IMR-90 (cell line): Measurements from ENCODE around the gene PTCD2. TPM values are rescaled to one million over a fixed set of nuclear protein-coding genes. Genes with fewer than 3 reads are reported as not detected.

ENCODE experiments used
- ATAC-seq: fragments of 200-7000 bp; cut with Tn5 transposase; 2 replicates; pipeline ENCODE4 v1.9.1; 2020; ENCODE audit warnings: low read depth, mild to moderate bottlenecking, moderate library complexity
- BruUV-seq: library from RNA; stranded (reverse); fragments of 400-500 nt; replicated peaks from 2 replicates; lab custom pipeline; 2021; lab: Mats Ljungman, UMichigan
- CTCF ChIA-PET: fragments of 300-600 bp; formaldehyde crosslinking; extraction: SDS; loops from one replicate; lab custom pipeline; 2021; ENCODE audit warnings: antibody characterized with exemption; lab: Yijun Ruan, JAX
- POLR2A ChIA-PET: fragments of 300-600 bp; sonication (Branson Sonifier 250); formaldehyde crosslinking; loops from one replicate; lab custom pipeline; 2022; ENCODE audit warnings: antibody characterized with exemption; ENCODE audit not compliant: unreplicated experiment; lab: Charles Lee
- DNase-seq: peaks from one replicate; pipeline ENCODE4 v3.0.0; 2013
- H2AFZ ChIP-seq: replicated peaks from 2 replicates; pipeline ENCODE3; 2013; ENCODE audit warnings: low read length, mild to moderate bottlenecking; ENCODE audit not compliant: poor library complexity
- H2AK5ac ChIP-seq: 2 replicates; pipeline ENCODE4 v1.6.1; 2013; ENCODE audit warnings: low read depth, low read length, inconsistent platforms
- H2AK9ac ChIP-seq: replicated peaks from 2 replicates; pipeline ENCODE3; 2013; ENCODE audit warnings: mild to moderate bottlenecking, low read depth, low read length, moderate library complexity; ENCODE audit not compliant: poor library complexity
- H2BK120ac ChIP-seq: 2 replicates; pipeline ENCODE4 v1.6.1; 2013; ENCODE audit warnings: low read depth, low read length, inconsistent platforms
- H2BK15ac ChIP-seq: 3 replicates; pipeline ENCODE4 v1.6.1; 2013; ENCODE audit warnings: low read depth, low read length, inconsistent platforms
- H2BK20ac ChIP-seq: 2 replicates; pipeline ENCODE4 v1.6.1; 2013; ENCODE audit warnings: low read depth, mild to moderate bottlenecking, inconsistent platforms, low read length, moderate library complexity
- H2BK5ac ChIP-seq: 2 replicates; pipeline ENCODE4 v1.6.1; 2013; ENCODE audit warnings: mild to moderate bottlenecking, low read depth, low read length, inconsistent platforms; ENCODE audit not compliant: poor library complexity, severe bottlenecking
- H3K14ac ChIP-seq: replicated peaks from 2 replicates; pipeline ENCODE4 v1.6.1; 2013; ENCODE audit warnings: low read depth, low read length, inconsistent platforms
- H3K18ac ChIP-seq: 2 replicates; pipeline ENCODE4 v1.6.1; 2013; ENCODE audit warnings: low read depth, low read length, control low read depth
- H3K23ac ChIP-seq: 2 replicates; pipeline ENCODE4 v1.6.1; 2013; ENCODE audit warnings: low read depth, low read length, inconsistent platforms
- H3K27ac ChIP-seq: 2 replicates; pipeline ENCODE4 v1.5.1; 2013; ENCODE audit warnings: mild to moderate bottlenecking, control low read depth, low read length; ENCODE audit not compliant: insufficient read depth
- H3K27me3 ChIP-seq: 2 replicates; pipeline ENCODE4 v1.6.1; 2013; ENCODE audit warnings: low read length; ENCODE audit not compliant: control insufficient read depth, insufficient read depth
- H3K36me3 ChIP-seq: 2 replicates; pipeline ENCODE4 v1.6.1; 2013; ENCODE audit warnings: low read length, mixed read lengths; ENCODE audit not compliant: control insufficient read depth, insufficient read depth
- H3K4ac ChIP-seq: 2 replicates; pipeline ENCODE4 v1.6.1; 2013; ENCODE audit warnings: low read depth, low read length, inconsistent platforms
- H3K4me1 ChIP-seq: 2 replicates; pipeline ENCODE4 v1.6.1; 2013; ENCODE audit warnings: low read length, mixed read lengths; ENCODE audit not compliant: control insufficient read depth, insufficient read depth
- H3K4me2 ChIP-seq: 2 replicates; pipeline ENCODE4 v1.6.1; 2013; ENCODE audit warnings: low read depth, mild to moderate bottlenecking, control low read depth, low read length, moderate library complexity
- H3K4me3 ChIP-seq: 2 replicates; pipeline ENCODE4 v1.5.1; 2013; ENCODE audit warnings: low read depth, mild to moderate bottlenecking, control low read depth, low read length, moderate library complexity; ENCODE audit not compliant: insufficient read depth
- H3K56ac ChIP-seq: 2 replicates; pipeline ENCODE4 v1.6.1; 2013; ENCODE audit warnings: low read length, inconsistent platforms; ENCODE audit not compliant: insufficient read depth; ENCODE audit errors: extremely low read depth
- H3K79me1 ChIP-seq, 2 experiments: 2 replicates each; pipeline ENCODE4 v1.6.1; 2013; ENCODE audit warnings: low read length in 2 of 2, inconsistent platforms in 1 of 2, low read depth in 1 of 2
- H3K9ac ChIP-seq: 2 replicates; pipeline ENCODE4 v1.6.1; 2013; ENCODE audit warnings: low read depth, low read length, control low read depth
- H3K9me1 ChIP-seq: 2 replicates; pipeline ENCODE4 v1.6.1; 2013; ENCODE audit warnings: low read length, inconsistent platforms; ENCODE audit not compliant: insufficient read depth
- H3K9me3 ChIP-seq: 2 replicates; pipeline ENCODE4 v1.6.1; 2013; ENCODE audit warnings: low read length; ENCODE audit not compliant: control insufficient read depth, insufficient read depth
- H4K20me1 ChIP-seq: 2 replicates; pipeline ENCODE4 v1.6.1; 2013; ENCODE audit warnings: low read length, inconsistent platforms; ENCODE audit not compliant: insufficient read depth
- H4K5ac ChIP-seq: 2 replicates; pipeline ENCODE4 v1.6.1; 2013; ENCODE audit warnings: mild to moderate bottlenecking, low read depth, low read length, control low read depth
- H4K8ac ChIP-seq, 2 experiments: 2 replicates each; pipeline ENCODE4 v1.6.1; 2013; ENCODE audit warnings: low read depth in 2 of 2, low read length in 2 of 2, control low read depth in 1 of 2, inconsistent platforms in 1 of 2
- H4K91ac ChIP-seq: 2 replicates; pipeline ENCODE4 v1.6.1; 2013; ENCODE audit warnings: low read depth, low read length, inconsistent platforms; ENCODE audit not compliant: insufficient read depth
- CEBPB ChIP-seq: IDR thresholded peaks from 2 replicates; pipeline ENCODE4 v1.6.1; 2012; ENCODE audit warnings: low read depth, low read length, improper control_type of control experiment
- CTCF ChIP-seq: conservative IDR thresholded peaks from 2 replicates; pipeline ENCODE4 v1.5.1; 2012; ENCODE audit warnings: mild to moderate bottlenecking, low read depth, low read length, improper control_type of control experiment
- FOS ChIP-seq: fragments of 150-350 bp; IDR thresholded peaks from 2 replicates; pipeline ENCODE4 v1.6.1; 2016; ENCODE audit warnings: low read depth, low read length
- MAZ ChIP-seq: IDR thresholded peaks from 2 replicates; pipeline ENCODE4 v1.6.1; 2012; ENCODE audit warnings: low read depth, mild to moderate bottlenecking, low read length, improper control_type of control experiment, moderate library complexity, borderline replicate concordance
- POLR2A ChIP-seq: IDR thresholded peaks from 2 replicates; pipeline ENCODE4 v1.6.1; 2012; ENCODE audit warnings: mild to moderate bottlenecking, low read depth, low read length
- WGBS, 2 experiments: methylation state at CpG; one replicate each; pipeline versions ENCODE4 v1.1.5 to v1.1.7; 2013; ENCODE audit warnings: missing lambda C conversion rate in 2 of 2; ENCODE audit not compliant: insufficient read length in 1 of 2; ENCODE audit errors: extremely low coverage in 2 of 2; 5-methylcytosine and 5-hydroxymethylcytosine counted together
- dilution Hi-C: fragments of 300-500 bp; cut with HindIII; formaldehyde crosslinking; loops from one replicate; pipeline ENCODE4 v1.14.3; 2018; ENCODE audit warnings: low sequenced_read_pairs; ENCODE audit not compliant: unreplicated experiment
- in situ Hi-C: fragments of 300-500 bp; cut with MboI; formaldehyde crosslinking; loops from 3 replicates; pipeline ENCODE4 v1.14.3; 2019; ENCODE audit warnings: low sequenced_read_pairs, inconsistent platforms, mixed read lengths
- intact Hi-C: fragments of 100-400 bp; cut with micrococcal nuclease; formaldehyde crosslinking; loops from 2 replicates; pipeline ENCODE4 v1.10.0; 2022
- polyA plus RNA-seq, 3 experiments: library from polyadenylated mRNA; depleted of rRNA; stranded (reverse); fragments of >200 nt; gene quantifications; 2 replicates each; pipeline ENCODE4 v1.2.3, GENCODE V29; 2012; ENCODE audit warnings: low replicate concordance in 1 of 3
- total RNA-seq: library from RNA; depleted of rRNA; stranded (reverse); fragments of >200 nt; gene quantifications from 2 replicates; pipeline ENCODE4 v1.2.3, GENCODE V29; 2012

PTCD2 gene
- total and polyA plus RNA-seq, 2 of the 4 experiments (the other 2 are of a cell fraction): 6.5 to 9.9 TPM

GRCh38 chr5:72347801-72348308, 27.7 kb downstream of the PTCD2 start:
- H2AFZ ChIP-seq: peak overlapping the region; percentile 87

More at GRCh38 chr5:72347801-72348308, 27.7 kb downstream of the PTCD2 start:
- ChIA-PET POLR2A (no interaction called here), CTCF (no interaction called here)
- dilution Hi-C loops (no loop called here), intact Hi-C loops (no loop called here), in situ Hi-C loops (no loop called here)
- peak overlapping the region; percentile 51 for H3K14ac ChIP-seq
- peak overlapping the region; percentile 47; the same call in 1 of the 2 replicates for H2BK20ac ChIP-seq
- peak overlapping the region; percentile 18; the same call in 1 of the 2 replicates for H3K9ac ChIP-seq
- H3K27ac ChIP-seq: peak overlapping the region; percentile 82
- peak overlapping the region; percentile 59 for H3K4ac ChIP-seq
- peaks cover 12% of the 10 kb centered on the region for H3K9me1 ChIP-seq
- no CpG with 5 or more reads among the region's 4 CpGs for WGBS, 2 experiments
- peak overlapping the region; percentile 11; the same call in 1 of the 2 replicates for H3K56ac ChIP-seq
- peak overlapping the region; percentile 85 for H4K91ac ChIP-seq
- H2BK120ac ChIP-seq: peak overlapping the region; percentile 73
- H3K4me1 ChIP-seq: peaks cover 27% of the 10 kb centered on the region
- H3K27me3 ChIP-seq: no peaks in the 10 kb centered on the region
- no TSS peak for BruUV-seq
- peak overlapping the region; percentile 42 for H3K4me2 ChIP-seq
- H3K18ac ChIP-seq: peak overlapping the region; percentile 87
- peaks cover 0 to 8% of the 10 kb centered on the region in 2 experiments; a peak in 1 of 4 replicates for H3K79me1 ChIP-seq
- TF ChIP-seq FOS: peak; percentile 76
- no peak for TF ChIP-seq CTCF
- no peak for TF ChIP-seq MAZ
- TF ChIP-seq POLR2A: peak; percentile 70
- TF ChIP-seq CEBPB: peak; percentile 97
- H4K20me1 ChIP-seq: no peaks in the 10 kb centered on the region
- peaks cover 6% of the 10 kb centered on the region for H3K36me3 ChIP-seq
- peak overlapping the region; percentile 33 for H2AK5ac ChIP-seq
- H3K9me3 ChIP-seq: no peaks in the 10 kb centered on the region
- DNase-seq (peak; percentile 98), ATAC-seq (peak; percentile 94)
- peak overlapping the region; percentile 47 to 75; a peak in 3 of 4 replicates for H4K8ac ChIP-seq
- H3K23ac ChIP-seq: peak overlapping the region; percentile 19; the same call in 1 of the 2 replicates
- H3K4me3 ChIP-seq: no peak overlapping the region
- no peak overlapping the region for H2AK9ac ChIP-seq
- peak overlapping the region; percentile 82 for H2BK5ac ChIP-seq
- H4K5ac ChIP-seq: peak overlapping the region; percentile 73
- peak overlapping the region; percentile 31; the same call in 1 of the 3 replicates for H2BK15ac ChIP-seq
